ENCODE data around the gene CMSS1. TPM values are rescaled to one million over a fixed set of nuclear protein-coding genes. Genes with fewer than 3 reads are reported as not detected.

The CMSS1 gene
- total RNA-seq, 1 experiment from 2014 or later: 98.6 TPM

DNA sequence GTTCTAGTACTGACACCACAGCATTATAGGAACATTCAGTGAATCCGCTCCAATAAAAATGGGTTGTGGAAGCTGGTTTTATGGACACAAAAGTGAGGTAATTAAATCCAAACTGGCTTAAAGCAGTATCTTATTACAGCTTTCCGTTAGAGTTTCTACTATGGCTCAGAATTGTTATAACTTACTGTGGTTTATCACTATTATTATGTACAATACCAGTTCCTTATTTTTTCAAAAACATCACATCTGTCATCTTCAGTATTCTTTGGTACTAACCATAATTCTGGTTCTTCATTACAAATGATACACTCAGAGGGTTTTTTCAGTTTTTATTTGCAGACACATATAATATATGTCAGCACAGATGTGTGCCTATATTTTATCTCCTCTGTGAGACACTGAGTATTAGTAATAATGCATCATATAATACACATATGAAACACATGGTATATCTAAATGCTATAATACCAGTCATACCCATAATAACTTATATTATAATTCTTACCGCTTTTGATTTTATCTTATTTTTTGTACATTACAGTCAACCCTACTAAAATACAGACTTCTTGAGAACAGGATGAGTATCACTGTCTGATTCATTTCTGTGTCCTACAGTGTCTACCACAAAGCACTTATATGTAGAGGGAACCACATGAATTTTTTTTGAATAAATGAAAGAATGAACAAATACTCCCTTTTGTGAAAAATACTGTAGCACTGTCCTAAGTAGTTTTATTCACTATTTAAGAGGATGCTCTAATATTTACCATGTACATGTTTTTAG is 39.0 kb downstream of the CMSS1 start:
- intact Hi-C loops (cut with micrococcal nuclease; ENCODE audit: unreplicated experiment): no loop called here
- DNase-seq (ENCODE audit: low spot score): no peak
- no peak overlapping the region for H3K4me3 ChIP-seq (ENCODE audit: low read depth, low read length, poor library complexity, severe bottlenecking)
- H3K4me1 ChIP-seq (ENCODE audit: insufficient read depth, low read length, poor library complexity, severe bottlenecking): peaks cover 29% of the 10 kb centered on the region
- H3K36me3 ChIP-seq (ENCODE audit: insufficient read depth, low read length, poor library complexity, severe bottlenecking): no peaks in the 10 kb centered on the region
- no peak for TF ChIP-seq EZH2 (IDR thresholded peaks at IDR 0.05; ENCODE audit: borderline replicate concordance, low read depth, low read length, poor library complexity, severe bottlenecking)
- TF ChIP-seq, protein P1, sequence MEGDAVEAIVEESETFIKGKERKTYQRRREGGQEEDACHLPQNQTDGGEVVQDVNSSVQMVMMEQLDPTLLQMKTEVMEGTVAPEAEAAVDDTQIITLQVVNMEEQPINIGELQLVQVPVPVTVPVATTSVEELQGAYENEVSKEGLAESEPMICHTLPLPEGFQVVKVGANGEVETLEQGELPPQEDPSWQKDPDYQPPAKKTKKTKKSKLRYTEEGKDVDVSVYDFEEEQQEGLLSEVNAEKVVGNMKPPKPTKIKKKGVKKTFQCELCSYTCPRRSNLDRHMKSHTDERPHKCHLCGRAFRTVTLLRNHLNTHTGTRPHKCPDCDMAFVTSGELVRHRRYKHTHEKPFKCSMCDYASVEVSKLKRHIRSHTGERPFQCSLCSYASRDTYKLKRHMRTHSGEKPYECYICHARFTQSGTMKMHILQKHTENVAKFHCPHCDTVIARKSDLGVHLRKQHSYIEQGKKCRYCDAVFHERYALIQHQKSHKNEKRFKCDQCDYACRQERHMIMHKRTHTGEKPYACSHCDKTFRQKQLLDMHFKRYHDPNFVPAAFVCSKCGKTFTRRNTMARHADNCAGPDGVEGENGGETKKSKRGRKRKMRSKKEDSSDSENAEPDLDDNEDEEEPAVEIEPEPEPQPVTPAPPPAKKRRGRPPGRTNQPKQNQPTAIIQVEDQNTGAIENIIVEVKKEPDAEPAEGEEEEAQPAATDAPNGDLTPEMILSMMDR (conservative IDR thresholded peaks at IDR 0.05; ENCODE audit: low read depth, low read length): no peak
- ChIA-PET POLR2A (ENCODE audit: low non-redundant PET) (no interaction called here), CTCF (interaction anchor here (0.6 kb wide), 1 partner anchor 13 kb away, joined by 10 read pairs; no protein-coding TSS in a partner anchor)
- no peak overlapping the region for H3K27ac ChIP-seq (ENCODE audit: low read depth, low read length, poor library complexity, severe bottlenecking)
- BruUV-seq (replicated peaks): no TSS peak
- H3K27me3 ChIP-seq (replicated peaks; ENCODE audit: insufficient read depth, low read depth, low read length, poor library complexity): no peaks in the 10 kb centered on the region
- no peaks in the 10 kb centered on the region for H3K9me3 ChIP-seq (ENCODE audit: low read depth, low read length, poor library complexity, severe bottlenecking)

DNA sequence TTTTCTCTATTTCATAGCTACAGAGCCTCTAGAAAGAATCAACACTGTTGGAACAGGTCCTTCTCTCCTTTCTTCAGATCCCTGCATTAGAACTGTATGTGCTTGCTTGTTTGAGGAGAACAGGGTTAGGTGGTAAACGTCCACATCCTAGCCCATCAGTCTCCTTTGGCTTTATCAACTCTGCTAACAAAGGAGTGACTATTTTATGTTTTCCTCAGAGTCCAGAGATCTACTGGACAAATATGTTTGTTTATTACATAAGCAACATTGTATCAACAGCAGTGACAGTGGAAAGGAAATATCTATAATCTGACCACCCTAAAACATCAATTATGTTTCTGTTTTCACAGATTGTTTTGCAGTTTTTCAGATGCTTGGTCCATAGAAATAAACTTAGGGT is 39.6 kb downstream of the CMSS1 start:
- POLR2A ChIA-PET (ENCODE audit: low non-redundant PET): no interaction called here
- no peaks in the 10 kb centered on the region for H3K27me3 ChIP-seq (replicated peaks; ENCODE audit: insufficient read depth, low read depth, low read length, poor library complexity)
- TF ChIP-seq, protein P1 (conservative IDR thresholded peaks at IDR 0.05; ENCODE audit: low read depth, low read length): no peak
- TF ChIP-seq EZH2 (IDR thresholded peaks at IDR 0.05; ENCODE audit: borderline replicate concordance, low read depth, low read length, poor library complexity, severe bottlenecking): no peak
- no peak overlapping the region for H3K4me3 ChIP-seq (ENCODE audit: low read depth, low read length, poor library complexity, severe bottlenecking)
- H3K36me3 ChIP-seq (ENCODE audit: insufficient read depth, low read length, poor library complexity, severe bottlenecking): no peaks in the 10 kb centered on the region
- peaks cover 29% of the 10 kb centered on the region for H3K4me1 ChIP-seq (ENCODE audit: insufficient read depth, low read length, poor library complexity, severe bottlenecking)
- BruUV-seq (replicated peaks): no TSS peak
- CTCF ChIA-PET: interaction anchor here (0.6 kb wide), 1 partner anchor 13 kb away, joined by 10 read pairs; no protein-coding TSS in a partner anchor
- no peak overlapping the region for H3K27ac ChIP-seq (ENCODE audit: low read depth, low read length, poor library complexity, severe bottlenecking)
- no peaks in the 10 kb centered on the region for H3K9me3 ChIP-seq (ENCODE audit: low read depth, low read length, poor library complexity, severe bottlenecking)
- intact Hi-C loops (cut with micrococcal nuclease; ENCODE audit: unreplicated experiment): no loop called here
- DNase-seq (ENCODE audit: low spot score): no peak

DNA sequence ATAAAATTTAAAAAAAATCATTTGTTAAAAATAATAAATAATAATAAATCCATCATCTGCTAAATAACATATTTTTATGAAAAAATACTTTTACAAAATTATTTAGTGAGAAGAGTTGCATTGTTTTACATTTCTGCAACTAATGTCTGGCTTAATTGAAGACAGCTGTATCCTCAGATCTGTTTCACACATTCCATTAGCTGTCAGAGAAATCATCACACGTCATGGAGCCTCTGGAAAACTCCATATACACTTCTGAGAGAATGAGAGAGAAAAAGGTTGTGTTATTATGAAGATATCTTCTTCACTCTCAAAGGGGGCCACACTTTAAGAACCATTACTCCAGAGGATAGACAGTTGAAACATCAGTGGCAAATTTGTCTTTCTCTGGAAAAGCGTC is 40.8 kb downstream of the CMSS1 start:
- Histone ChIP-seq H3K4me3 (ENCODE audit: low read depth, low read length, poor library complexity, severe bottlenecking) (no peak overlapping the region), H3K4me1 (ENCODE audit: insufficient read depth, low read length, poor library complexity, severe bottlenecking) (peaks cover 21% of the 10 kb centered on the region), H3K27ac (ENCODE audit: low read depth, low read length, poor library complexity, severe bottlenecking) (no peak overlapping the region), H3K27me3 (replicated peaks; ENCODE audit: insufficient read depth, low read depth, low read length, poor library complexity) (no peaks in the 10 kb centered on the region), H3K9me3 (ENCODE audit: low read depth, low read length, poor library complexity, severe bottlenecking) (no peaks in the 10 kb centered on the region), H3K36me3 (ENCODE audit: insufficient read depth, low read length, poor library complexity, severe bottlenecking) (no peaks in the 10 kb centered on the region)
- POLR2A ChIA-PET (ENCODE audit: low non-redundant PET): no interaction called here
- DNase-seq (ENCODE audit: low spot score): no peak
- no TSS peak for BruUV-seq (replicated peaks)
- no peak for TF ChIP-seq EZH2 (IDR thresholded peaks at IDR 0.05; ENCODE audit: borderline replicate concordance, low read depth, low read length, poor library complexity, severe bottlenecking)
- TF ChIP-seq, protein P1 (conservative IDR thresholded peaks at IDR 0.05; ENCODE audit: low read depth, low read length): no peak
- intact Hi-C loops (cut with micrococcal nuclease; ENCODE audit: unreplicated experiment): no loop called here
- CTCF ChIA-PET: no interaction called here

Measured in A673 (cell line).